PC-9 (cell line): ENCODE measurements around the gene JDP2. TPM values are rescaled to one million over a fixed set of nuclear protein-coding genes. Genes with fewer than 3 reads are reported as not detected.
"Not testable (repeated sequence)": the region's sequence is repeated elsewhere in the genome, so short reads cannot be mapped to it uniquely, and the experiment has no call there.

Source experiments
- BruUV-seq: library from RNA; stranded (reverse); fragments of 400-500 nt; replicated peaks from 2 replicates; lab custom pipeline; 2021; lab: Mats Ljungman, UMichigan
- CTCF ChIA-PET: fragments of 300-600 bp; sonication (Branson Sonifier 250); formaldehyde crosslinking; loops from one replicate; lab custom pipeline; 2022; ENCODE audit warnings: antibody characterized with exemption; lab: Charles Lee
- POLR2A ChIA-PET: fragments of 300-600 bp; sonication (Branson Sonifier 250); formaldehyde crosslinking; loops from one replicate; lab custom pipeline; 2022; ENCODE audit warnings: antibody characterized with exemption; ENCODE audit not compliant: unreplicated experiment; lab: Charles Lee
- DNase-seq, 2 experiments: peaks; one replicate each; pipeline versions ENCODE4 v3.0.0 to v3.0.0-alpha.2; 2015 to 2022; ENCODE audit warnings: mixed read lengths in 1 of 2
- H2AFZ ChIP-seq: fragments of 200-600 bp; sonication (generic); 2 replicates; pipeline ENCODE4 v1.8.1; 2017; ENCODE audit warnings: antibody characterized with exemption
- H3F3A ChIP-seq: fragments of 200-600 bp; sonication (generic); 2 replicates; pipeline ENCODE4 v1.8.1; 2017; ENCODE audit warnings: antibody characterized with exemption, mild to moderate bottlenecking, low read depth; ENCODE audit not compliant: insufficient read depth
- H3K27ac ChIP-seq: fragments of 200-600 bp; sonication (generic); 2 replicates; pipeline ENCODE4 v1.6.1; 2016; ENCODE audit warnings: mixed run types
- H3K27me3 ChIP-seq: fragments of 200-600 bp; sonication (generic); 2 replicates; pipeline ENCODE4 v1.6.1; 2016; ENCODE audit warnings: low read depth, mixed run types; ENCODE audit not compliant: insufficient read depth
- H3K36me3 ChIP-seq: fragments of 200-600 bp; sonication (generic); 2 replicates; pipeline ENCODE4 v1.6.1; 2016; ENCODE audit warnings: low read depth, mixed run types
- H3K4me1 ChIP-seq: fragments of 200-600 bp; sonication (generic); replicated peaks from 2 replicates; pipeline ENCODE4 v1.6.1; 2016; ENCODE audit warnings: mixed run types; ENCODE audit not compliant: insufficient read depth
- H3K4me2 ChIP-seq: fragments of 200-600 bp; sonication (generic); 2 replicates; pipeline ENCODE4 v1.6.1; 2017; ENCODE audit warnings: mixed run types
- H3K4me3 ChIP-seq: fragments of 200-600 bp; sonication (generic); 2 replicates; pipeline ENCODE4 v1.6.1; 2016; ENCODE audit warnings: mixed run types
- H3K79me2 ChIP-seq: fragments of 200-600 bp; sonication (generic); 2 replicates; pipeline ENCODE4 v1.6.1; 2017; ENCODE audit warnings: low read depth, mixed run types
- H3K9me2 ChIP-seq: fragments of 200-600 bp; sonication (generic); 2 replicates; pipeline ENCODE4 v1.8.1; 2017; ENCODE audit warnings: mild to moderate bottlenecking; ENCODE audit not compliant: insufficient read depth
- H3K9me3 ChIP-seq: fragments of 200-600 bp; sonication (generic); 2 replicates; pipeline ENCODE4 v1.8.1; 2016; ENCODE audit warnings: low read depth; ENCODE audit not compliant: insufficient read depth
- H4K20me1 ChIP-seq: fragments of 200-600 bp; sonication (generic); 2 replicates; pipeline ENCODE4 v1.8.1; 2017; ENCODE audit not compliant: insufficient read depth
- EZH2 ChIP-seq: fragments of 200-600 bp; sonication (generic); IDR thresholded peaks from 2 replicates; pipeline ENCODE4 v1.8.0; 2017; ENCODE audit warnings: antibody characterized with exemption, low read depth
- intact Hi-C: fragments of 100-400 bp; cut with micrococcal nuclease; formaldehyde crosslinking; loops from one replicate; pipeline ENCODE4 v1.10.0; 2022; ENCODE audit not compliant: unreplicated experiment
- total RNA-seq: library from RNA; stranded (reverse); gene quantifications from 2 replicates; pipeline ENCODE4 v1.2.3, GENCODE V29; 2021
- TF ChIP-seq, protein P1 (sequence below): fragments of 200-600 bp; sonication (generic); conservative IDR thresholded peaks from 2 replicates; pipeline ENCODE4 v1.6.1; 2017; ENCODE audit warnings: mixed run types, antibody characterized with exemption, mild to moderate bottlenecking, moderate library complexity

Gene JDP2
- total RNA-seq, 1 experiment from 2014 or later, result 186 TPM

DNA sequence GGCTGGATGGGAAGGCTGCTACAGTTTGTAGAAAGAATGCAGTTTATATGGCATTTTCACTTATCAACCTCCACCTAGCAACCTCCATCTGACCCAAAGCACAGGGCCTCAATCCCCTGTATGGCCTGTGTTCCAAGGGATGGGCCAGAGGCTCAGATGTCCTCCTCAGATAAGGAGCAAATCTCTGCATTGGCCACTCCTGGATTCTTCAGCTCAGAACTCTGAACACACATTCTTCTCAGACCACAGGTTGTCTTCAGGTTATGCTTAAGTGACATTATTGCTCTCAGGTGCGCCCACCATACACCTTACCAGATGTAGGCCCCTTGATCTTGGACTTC lies 47.9 kb upstream of the JDP2 start:
- intact Hi-C loops, result loop anchor here (5.0 kb wide), 1 partner anchor 63 kb away; no protein-coding TSS in a partner anchor
- Histone ChIP-seq H3K27ac (no peak overlapping the region), H3K4me1 (no peaks in the 10 kb centered on the region), H3K79me2 (no peaks in the 10 kb centered on the region), H3K27me3 (no peaks in the 10 kb centered on the region), H2AFZ (no peak overlapping the region), H4K20me1 (no peaks in the 10 kb centered on the region), H3K9me2 (no peaks in the 10 kb centered on the region), H3K4me3 (no peak overlapping the region), H3K9me3 (peaks cover 10% of the 10 kb centered on the region; the same call in 1 of the 2 replicates), H3F3A (no peaks in the 10 kb centered on the region), H3K36me3 (no peaks in the 10 kb centered on the region), H3K4me2 (no peak overlapping the region)
- DNase-seq, result peak in 1 of 2 experiments; percentile 33
- ChIA-PET POLR2A (interaction anchor here (1.1 kb wide), 1 partner anchor 10 kb away, joined by 6 read pairs; no protein-coding TSS in a partner anchor), CTCF (interaction anchor here (1.6 kb wide), 1 partner anchor 10 kb away, joined by 6 read pairs; no protein-coding TSS in a partner anchor)
- no TSS peak for BruUV-seq
- no peak for TF ChIP-seq EZH2
- TF ChIP-seq, protein P1, sequence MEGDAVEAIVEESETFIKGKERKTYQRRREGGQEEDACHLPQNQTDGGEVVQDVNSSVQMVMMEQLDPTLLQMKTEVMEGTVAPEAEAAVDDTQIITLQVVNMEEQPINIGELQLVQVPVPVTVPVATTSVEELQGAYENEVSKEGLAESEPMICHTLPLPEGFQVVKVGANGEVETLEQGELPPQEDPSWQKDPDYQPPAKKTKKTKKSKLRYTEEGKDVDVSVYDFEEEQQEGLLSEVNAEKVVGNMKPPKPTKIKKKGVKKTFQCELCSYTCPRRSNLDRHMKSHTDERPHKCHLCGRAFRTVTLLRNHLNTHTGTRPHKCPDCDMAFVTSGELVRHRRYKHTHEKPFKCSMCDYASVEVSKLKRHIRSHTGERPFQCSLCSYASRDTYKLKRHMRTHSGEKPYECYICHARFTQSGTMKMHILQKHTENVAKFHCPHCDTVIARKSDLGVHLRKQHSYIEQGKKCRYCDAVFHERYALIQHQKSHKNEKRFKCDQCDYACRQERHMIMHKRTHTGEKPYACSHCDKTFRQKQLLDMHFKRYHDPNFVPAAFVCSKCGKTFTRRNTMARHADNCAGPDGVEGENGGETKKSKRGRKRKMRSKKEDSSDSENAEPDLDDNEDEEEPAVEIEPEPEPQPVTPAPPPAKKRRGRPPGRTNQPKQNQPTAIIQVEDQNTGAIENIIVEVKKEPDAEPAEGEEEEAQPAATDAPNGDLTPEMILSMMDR, result no peak

DNA sequence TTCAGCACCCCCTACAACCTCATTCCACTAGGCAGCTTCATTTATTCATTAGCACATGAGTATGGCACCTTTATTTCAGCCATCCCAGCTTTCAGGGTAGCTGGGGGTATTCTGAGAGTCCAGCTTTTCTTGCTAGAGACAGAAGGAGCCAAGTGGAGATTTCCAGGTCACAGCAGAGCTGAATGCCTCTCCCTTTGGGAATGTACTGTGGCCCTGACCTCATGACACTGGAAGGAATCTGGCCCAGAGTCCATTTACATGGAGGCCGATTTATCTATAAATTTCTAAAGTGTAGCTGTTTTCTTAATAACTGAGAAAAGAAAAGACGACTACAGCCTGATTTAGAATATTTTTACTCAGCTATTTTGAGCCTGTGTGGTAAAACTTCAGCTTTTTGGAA lies 47.2 kb upstream of the JDP2 start:
- Histone ChIP-seq H3K27ac (no peak overlapping the region), H3K9me3 (peaks cover 10% of the 10 kb centered on the region; the same call in 1 of the 2 replicates), H3K4me3 (no peak overlapping the region), H2AFZ (no peak overlapping the region), H3K27me3 (no peaks in the 10 kb centered on the region), H3K36me3 (no peaks in the 10 kb centered on the region), H3K79me2 (no peaks in the 10 kb centered on the region), H3K4me1 (no peaks in the 10 kb centered on the region), H3F3A (no peaks in the 10 kb centered on the region), H3K9me2 (no peaks in the 10 kb centered on the region), H3K4me2 (no peak overlapping the region), H4K20me1 (no peaks in the 10 kb centered on the region)
- intact Hi-C loops, result loop anchor here (5.0 kb wide), 1 partner anchor 63 kb away; no protein-coding TSS in a partner anchor
- CTCF ChIA-PET, result interaction anchor here (0.6 to 1.6 kb wide), 2 partner anchors 9 to 1940 kb away, joined by 6 to 8 read pairs; partner anchors contain the start of gene POMT2
- POLR2A ChIA-PET, result interaction anchor here (0.7 to 1.1 kb wide), 5 partner anchors 9 to 1454 kb away, joined by 3 to 8 read pairs (median 4); no protein-coding TSS in a partner anchor
- no peak for DNase-seq
- TF ChIP-seq EZH2, result no peak
- TF ChIP-seq, protein P1, result no peak
- BruUV-seq, result no TSS peak

DNA sequence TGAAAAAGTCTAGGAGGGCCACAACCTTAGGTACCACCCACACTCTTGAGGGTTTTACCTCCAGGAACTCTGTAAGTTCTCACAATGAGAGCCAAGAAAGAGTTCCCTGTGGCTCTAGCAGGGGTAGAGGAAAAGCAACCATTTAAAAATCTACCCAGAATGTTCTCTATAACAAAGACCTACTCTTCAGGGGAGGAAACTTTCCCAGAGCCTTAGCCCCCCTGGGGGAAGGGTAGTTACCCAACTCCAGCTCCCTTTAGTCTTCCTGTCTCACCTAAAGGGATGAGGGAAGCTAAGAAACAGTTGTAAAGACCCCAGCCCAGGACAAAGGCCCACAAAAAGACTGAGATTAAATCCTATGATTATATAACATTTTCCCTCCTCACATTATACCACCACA lies 46.2 kb upstream of the JDP2 start:
- no peak for DNase-seq
- no TSS peak for BruUV-seq
- H3K4me2 ChIP-seq, result no peak overlapping the region
- H3K9me2 ChIP-seq, result no peaks in the 10 kb centered on the region
- ChIA-PET CTCF (no interaction called here), POLR2A (interaction anchor here (0.6 to 0.7 kb wide), 2 partner anchors 11 to 1566 kb away, joined by 3 to 5 read pairs; no protein-coding TSS in a partner anchor)
- no peaks in the 10 kb centered on the region for H4K20me1 ChIP-seq
- no peaks in the 10 kb centered on the region for H3F3A ChIP-seq
- H3K36me3 ChIP-seq, result no peaks in the 10 kb centered on the region
- H3K27me3 ChIP-seq, result no peaks in the 10 kb centered on the region
- peaks cover 10% of the 10 kb centered on the region; the same call in 1 of the 2 replicates for H3K9me3 ChIP-seq
- intact Hi-C loops, result loop anchor here (5.0 kb wide), 1 partner anchor 64 kb away; no protein-coding TSS in a partner anchor
- no peak overlapping the region for H3K27ac ChIP-seq
- H3K4me3 ChIP-seq, result no peak overlapping the region
- no peaks in the 10 kb centered on the region for H3K4me1 ChIP-seq
- no peak overlapping the region for H2AFZ ChIP-seq
- no peaks in the 10 kb centered on the region for H3K79me2 ChIP-seq
- TF ChIP-seq, protein P1, result no peak
- no peak for TF ChIP-seq EZH2

DNA sequence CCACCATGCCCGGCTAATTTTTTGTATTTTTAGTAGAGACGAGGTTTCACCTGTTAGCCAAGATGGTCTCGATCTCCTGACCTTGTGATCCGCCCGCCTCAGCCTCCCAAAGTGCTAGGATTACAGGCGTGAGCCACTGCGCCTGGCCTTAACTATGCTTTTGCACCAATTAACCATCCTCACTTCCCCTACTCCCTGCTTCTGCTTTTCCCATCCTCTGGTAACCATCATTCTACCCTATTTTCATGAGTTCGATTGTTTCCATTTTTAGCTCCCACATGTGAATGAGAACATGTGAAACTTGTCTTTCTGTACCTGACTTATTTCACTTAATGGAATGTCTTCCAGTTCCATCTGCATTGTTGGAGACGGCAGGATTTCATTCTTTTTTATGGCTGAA lies 44.6 kb upstream of the JDP2 start:
- H2AFZ ChIP-seq, POLR2A ChIA-PET, H3K79me2 ChIP-seq, H3K27me3 ChIP-seq, H3K9me2 ChIP-seq, BruUV-seq, H3K4me1 ChIP-seq, H3F3A ChIP-seq, CTCF ChIA-PET, H3K4me2 ChIP-seq, H3K9me3 ChIP-seq, H4K20me1 ChIP-seq, H3K27ac ChIP-seq, H3K36me3 ChIP-seq, DNase-seq, H3K4me3 ChIP-seq: not testable (repeated sequence)
- intact Hi-C loops, result loop anchor here (5.0 kb wide), 1 partner anchor 66 kb away; no protein-coding TSS in a partner anchor
